Kidney (tissue), 14 donors: ENCODE results near the gene IL17REL. TPM values are rescaled to one million over a fixed set of nuclear protein-coding genes. Genes with fewer than 3 reads are reported as not detected.

Experiments used
- DNase-seq, 5 donors: peaks; one replicate each; pipeline ENCODE4 v3.0.0-alpha.2; 2013 to 2020
- FAIRE-seq: peaks from 2 replicates; lab custom pipeline; 2012; peaks lifted over from hg19 to GRCh38; lab: Jason Lieb, UNC
- H3K27ac ChIP-seq, 2 donors: one replicate each; pipeline ENCODE4 v1.7.0; 2013; ENCODE audit warnings: low read depth in 2 of 2, low read length in 2 of 2, inconsistent platforms in 1 of 2
- H3K27me3 ChIP-seq: one replicate; pipeline ENCODE4 v1.7.1; 2013; ENCODE audit warnings: low read length, inconsistent platforms; ENCODE audit not compliant: control insufficient read depth, insufficient read depth
- H3K36me3 ChIP-seq, 3 donors: one replicate each; pipeline versions ENCODE4 v1.7.0 to v1.7.1; 2013; ENCODE audit warnings: low read length in 3 of 3, control low read depth in 1 of 3, inconsistent platforms in 1 of 3; ENCODE audit not compliant: insufficient read depth in 3 of 3, control insufficient read depth in 2 of 3
- H3K4me1 ChIP-seq, 3 donors: one replicate each; pipeline versions ENCODE4 v1.7.0 to v1.7.1; 2013; ENCODE audit warnings: low read length in 3 of 3, inconsistent platforms in 1 of 3, low read depth in 1 of 3; ENCODE audit not compliant: control insufficient read depth in 2 of 3, insufficient read depth in 2 of 3
- H3K4me3 ChIP-seq, 3 donors: one replicate each; pipeline versions ENCODE4 v1.7.0 to v1.8.1; 2013; ENCODE audit warnings: low read length in 3 of 3, control low read depth in 1 of 3, inconsistent platforms in 1 of 3
- H3K9ac ChIP-seq, 3 donors: one replicate each; pipeline versions ENCODE4 v1.7.0 to v1.7.1; 2013; ENCODE audit warnings: low read length in 3 of 3, control low read depth in 1 of 3, inconsistent platforms in 1 of 3
- H3K9me3 ChIP-seq, 3 donors: one replicate each; pipeline versions ENCODE4 v1.7.0 to v1.7.1; 2013; ENCODE audit warnings: low read length in 3 of 3, control low read depth in 1 of 3, inconsistent platforms in 1 of 3; ENCODE audit not compliant: control insufficient read depth in 2 of 3, insufficient read depth in 1 of 3
- intact Hi-C: fragments of 100-400 bp; cut with DNase I; formaldehyde crosslinking; loops from one replicate; pipeline ENCODE4 v1.11.1; 2022
- polyA plus RNA-seq: library from polyadenylated mRNA; stranded (reverse); fragments of 350-450 nt; fragmentation: Illumina TruSeq; extraction: RNeasy Lipid Tissue Mini Kit (QIAGEN cat#74804); gene quantifications from one replicate; pipeline ENCODE4 v1.2.3, GENCODE V29; 2014; ENCODE audit warnings: low read depth, low replicate concordance; ENCODE audit not compliant: insufficient read depth
- total RNA-seq: library from RNA; stranded (reverse); fragmentation: NEBNext Ultra II Directional; extraction: Animal tissue kit (Norgen Biotek cat#: 25700); gene quantifications from one replicate; pipeline ENCODE4 v1.2.1, GENCODE V29; 2021
- TF ChIP-seq, protein P1 (sequence below): IDR thresholded peaks from 3 replicates; pipeline ENCODE4 v1.5.1; 2012; ENCODE audit warnings: mild to moderate bottlenecking, moderate library complexity, borderline replicate concordance; ENCODE audit not compliant: insufficient read depth; ENCODE audit errors: extremely low read depth
- donor health status: control.
- donor health status: control.
- donor health status: control.
- donor health status: control.
- donor health status: control.
- donor health status: DM: yes; HTN: yes; CAD: no.
- donor health status: Normal renal cell carcinoma (clear cell type).

The IL17REL gene
- total and polyA plus RNA-seq, 2 donors from 2014 or later = 0.16 TPM; not detected in 1

DNA sequence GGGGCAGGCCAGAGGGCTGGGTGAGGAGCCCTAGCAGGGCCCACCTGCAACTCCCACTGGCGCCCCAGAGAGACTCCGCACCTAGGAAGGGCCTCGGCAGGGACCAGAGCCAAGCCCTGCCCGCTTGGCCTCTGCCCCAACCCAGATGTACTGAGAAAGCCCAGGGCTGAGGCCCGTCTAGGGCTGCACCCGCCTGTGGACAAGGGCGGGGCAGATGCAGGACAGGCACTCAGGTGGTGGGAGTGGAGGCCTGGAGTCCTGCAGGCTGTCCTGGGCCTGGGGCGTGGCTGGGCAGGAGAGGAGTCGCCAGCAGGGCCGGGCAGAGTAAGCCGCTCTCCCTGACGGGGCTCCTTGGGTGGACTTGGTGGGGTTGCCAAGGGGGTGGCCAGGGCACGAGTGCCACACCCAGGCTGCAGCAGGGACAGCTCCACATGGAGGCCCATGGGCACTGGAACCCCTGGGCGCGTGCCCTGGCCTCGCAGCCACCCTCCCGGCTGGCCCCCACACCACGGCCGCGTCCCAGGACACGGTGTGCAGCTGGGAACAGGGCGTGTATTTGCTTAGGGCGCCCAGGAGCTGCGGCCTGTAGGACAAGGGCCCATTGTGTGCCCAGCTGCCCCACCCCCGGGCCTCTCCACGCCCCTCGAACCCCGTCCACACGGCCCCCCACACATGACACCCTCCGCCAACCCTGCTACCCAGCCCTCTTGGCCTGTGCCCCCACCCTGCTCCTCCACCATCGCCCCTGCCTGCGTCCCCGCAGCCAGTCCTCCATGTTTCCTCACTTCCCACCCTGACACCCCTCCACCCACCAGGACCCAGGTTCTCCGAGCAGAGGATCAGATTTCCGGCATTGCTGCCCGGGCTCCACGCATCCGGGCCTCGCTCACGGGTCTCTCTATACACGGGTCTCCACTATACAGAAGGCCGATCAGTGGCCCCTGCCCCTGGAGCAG, 63.3 kb downstream of the IL17REL start:
- H3K4me3 ChIP-seq = no peak overlapping the region
- DNase-seq (peak in 1 of 5 donors; percentile 97), FAIRE-seq (no peak)
- no peaks in the 10 kb centered on the region for H3K27me3 ChIP-seq
- H3K4me1 ChIP-seq = peaks cover 0 to 46% (median 25%) of the 10 kb centered on the region in 3 donors
- intact Hi-C loops = no loop called here
- H3K36me3 ChIP-seq = no peaks in the 10 kb centered on the region
- no peaks in the 10 kb centered on the region for H3K9me3 ChIP-seq
- H3K27ac ChIP-seq = peak overlapping the region; percentile 76 to 81
- peak overlapping the region in 1 of 3 donors; percentile 34 for H3K9ac ChIP-seq
- TF ChIP-seq, protein P1, sequence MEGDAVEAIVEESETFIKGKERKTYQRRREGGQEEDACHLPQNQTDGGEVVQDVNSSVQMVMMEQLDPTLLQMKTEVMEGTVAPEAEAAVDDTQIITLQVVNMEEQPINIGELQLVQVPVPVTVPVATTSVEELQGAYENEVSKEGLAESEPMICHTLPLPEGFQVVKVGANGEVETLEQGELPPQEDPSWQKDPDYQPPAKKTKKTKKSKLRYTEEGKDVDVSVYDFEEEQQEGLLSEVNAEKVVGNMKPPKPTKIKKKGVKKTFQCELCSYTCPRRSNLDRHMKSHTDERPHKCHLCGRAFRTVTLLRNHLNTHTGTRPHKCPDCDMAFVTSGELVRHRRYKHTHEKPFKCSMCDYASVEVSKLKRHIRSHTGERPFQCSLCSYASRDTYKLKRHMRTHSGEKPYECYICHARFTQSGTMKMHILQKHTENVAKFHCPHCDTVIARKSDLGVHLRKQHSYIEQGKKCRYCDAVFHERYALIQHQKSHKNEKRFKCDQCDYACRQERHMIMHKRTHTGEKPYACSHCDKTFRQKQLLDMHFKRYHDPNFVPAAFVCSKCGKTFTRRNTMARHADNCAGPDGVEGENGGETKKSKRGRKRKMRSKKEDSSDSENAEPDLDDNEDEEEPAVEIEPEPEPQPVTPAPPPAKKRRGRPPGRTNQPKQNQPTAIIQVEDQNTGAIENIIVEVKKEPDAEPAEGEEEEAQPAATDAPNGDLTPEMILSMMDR = no peak

- intact Hi-C loops = no loop called here
Observed at GRCh38 chr22:49948116-49948957, 64.2 kb downstream of the IL17REL start.

GRCh38 chr22:49947296-49947622, 65.3 kb downstream of the IL17REL start:
- no peaks in the 10 kb centered on the region for H3K27me3 ChIP-seq
- H3K27ac ChIP-seq = no peak overlapping the region
- H3K9ac ChIP-seq = no peak overlapping the region
- no peaks in the 10 kb centered on the region for H3K36me3 ChIP-seq
- no peak overlapping the region for H3K4me3 ChIP-seq
- H3K9me3 ChIP-seq = no peaks in the 10 kb centered on the region
- DNase-seq (no peak), FAIRE-seq (no peak)
- intact Hi-C loops = no loop called here
- peaks cover 0 to 26% (median 7%) of the 10 kb centered on the region in 3 donors for H3K4me1 ChIP-seq
- TF ChIP-seq, protein P1 = no peak

More at GRCh38 chr22:49948116-49948957, 64.2 kb downstream of the IL17REL start:
- Histone ChIP-seq H3K4me1 (peaks cover 0 to 37% (median 18%) of the 10 kb centered on the region in 3 donors), H3K9ac (peak overlapping the region in 1 of 3 donors; percentile 34), H3K9me3 (no peaks in the 10 kb centered on the region), H3K27me3 (no peaks in the 10 kb centered on the region), H3K4me3 (no peak overlapping the region), H3K27ac (peak overlapping the region; percentile 76 to 81), H3K36me3 (no peaks in the 10 kb centered on the region)
- TF ChIP-seq, protein P1 = no peak
- FAIRE-seq (no peak), DNase-seq (no peak)
